ENCODE results near the gene RCBTB1.

DNA sequence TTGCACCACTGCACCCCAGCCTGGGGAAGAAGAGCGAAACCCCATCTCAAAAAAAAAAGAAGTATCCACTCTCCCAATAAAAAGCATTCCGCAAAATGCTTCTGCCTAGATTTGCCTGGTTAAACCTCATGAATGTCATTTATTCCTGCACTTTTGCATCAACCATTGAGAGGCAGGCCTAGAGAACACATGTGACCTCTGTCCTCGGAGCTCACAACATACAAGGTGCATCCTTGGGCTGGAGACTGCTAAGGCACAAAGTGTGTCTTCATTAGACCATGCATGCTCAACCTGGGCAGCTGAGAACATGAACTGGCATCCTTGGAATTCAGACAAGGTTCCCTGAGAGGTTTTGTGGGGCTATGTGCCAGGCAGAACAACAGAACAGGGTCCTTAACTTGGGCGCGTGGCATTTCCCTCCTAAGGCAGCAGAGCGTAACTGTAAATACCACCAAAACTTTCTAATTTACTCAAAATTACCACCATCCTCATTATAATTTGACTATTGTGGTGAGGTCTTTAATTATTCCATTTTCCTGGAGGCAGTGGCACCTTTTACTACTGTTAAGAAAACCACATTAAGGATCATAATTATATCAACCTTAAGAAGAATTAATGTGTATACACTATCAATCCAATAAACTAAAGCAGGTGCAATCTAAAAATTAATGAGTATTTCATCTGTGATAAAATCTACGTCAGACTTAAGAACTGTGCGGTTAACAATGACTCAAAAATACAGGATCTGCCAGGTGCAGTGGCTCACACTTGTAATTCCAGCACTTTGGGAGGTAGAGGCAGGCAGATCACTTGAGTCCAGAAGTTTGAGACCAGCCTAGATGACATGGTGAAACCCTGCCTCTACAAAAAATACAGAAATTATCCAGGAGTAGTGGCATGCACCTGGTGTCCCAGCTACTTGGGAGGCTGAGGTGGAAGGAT lies 13.8 kb downstream of the RCBTB1 start:
- TF ChIP-seq, protein P1, sequence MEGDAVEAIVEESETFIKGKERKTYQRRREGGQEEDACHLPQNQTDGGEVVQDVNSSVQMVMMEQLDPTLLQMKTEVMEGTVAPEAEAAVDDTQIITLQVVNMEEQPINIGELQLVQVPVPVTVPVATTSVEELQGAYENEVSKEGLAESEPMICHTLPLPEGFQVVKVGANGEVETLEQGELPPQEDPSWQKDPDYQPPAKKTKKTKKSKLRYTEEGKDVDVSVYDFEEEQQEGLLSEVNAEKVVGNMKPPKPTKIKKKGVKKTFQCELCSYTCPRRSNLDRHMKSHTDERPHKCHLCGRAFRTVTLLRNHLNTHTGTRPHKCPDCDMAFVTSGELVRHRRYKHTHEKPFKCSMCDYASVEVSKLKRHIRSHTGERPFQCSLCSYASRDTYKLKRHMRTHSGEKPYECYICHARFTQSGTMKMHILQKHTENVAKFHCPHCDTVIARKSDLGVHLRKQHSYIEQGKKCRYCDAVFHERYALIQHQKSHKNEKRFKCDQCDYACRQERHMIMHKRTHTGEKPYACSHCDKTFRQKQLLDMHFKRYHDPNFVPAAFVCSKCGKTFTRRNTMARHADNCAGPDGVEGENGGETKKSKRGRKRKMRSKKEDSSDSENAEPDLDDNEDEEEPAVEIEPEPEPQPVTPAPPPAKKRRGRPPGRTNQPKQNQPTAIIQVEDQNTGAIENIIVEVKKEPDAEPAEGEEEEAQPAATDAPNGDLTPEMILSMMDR (conservative IDR thresholded peaks at IDR 0.05; ENCODE audit: low read length): no peak
- TF ChIP-seq EZH2phosphoT487 (IDR thresholded peaks at IDR 0.05; ENCODE audit: borderline replicate concordance, low read depth, low read length): no peak
